PC-9 (cell line): ENCODE measurements around the gene DLGAP1. TPM values are rescaled to one million over a fixed set of nuclear protein-coding genes. Genes with fewer than 3 reads are reported as not detected.

Experiments
- BruUV-seq: library from RNA; stranded (reverse); fragments of 400-500 nt; replicated peaks from 2 replicates; lab custom pipeline; 2021; lab: Mats Ljungman, UMichigan
- CTCF ChIA-PET: fragments of 300-600 bp; sonication (Branson Sonifier 250); formaldehyde crosslinking; loops from one replicate; lab custom pipeline; 2022; ENCODE audit warnings: antibody characterized with exemption; lab: Charles Lee
- POLR2A ChIA-PET: fragments of 300-600 bp; sonication (Branson Sonifier 250); formaldehyde crosslinking; loops from one replicate; lab custom pipeline; 2022; ENCODE audit warnings: antibody characterized with exemption; ENCODE audit not compliant: unreplicated experiment; lab: Charles Lee
- DNase-seq, 2 experiments: peaks; one replicate each; pipeline versions ENCODE4 v3.0.0 to v3.0.0-alpha.2; 2015 to 2022; ENCODE audit warnings: mixed read lengths in 1 of 2
- H2AFZ ChIP-seq: fragments of 200-600 bp; sonication (generic); 2 replicates; pipeline ENCODE4 v1.8.1; 2017; ENCODE audit warnings: antibody characterized with exemption
- H3F3A ChIP-seq: fragments of 200-600 bp; sonication (generic); 2 replicates; pipeline ENCODE4 v1.8.1; 2017; ENCODE audit warnings: antibody characterized with exemption, mild to moderate bottlenecking, low read depth; ENCODE audit not compliant: insufficient read depth
- H3K27ac ChIP-seq: fragments of 200-600 bp; sonication (generic); 2 replicates; pipeline ENCODE4 v1.6.1; 2016; ENCODE audit warnings: mixed run types
- H3K27me3 ChIP-seq: fragments of 200-600 bp; sonication (generic); 2 replicates; pipeline ENCODE4 v1.6.1; 2016; ENCODE audit warnings: low read depth, mixed run types; ENCODE audit not compliant: insufficient read depth
- H3K36me3 ChIP-seq: fragments of 200-600 bp; sonication (generic); 2 replicates; pipeline ENCODE4 v1.6.1; 2016; ENCODE audit warnings: low read depth, mixed run types
- H3K4me1 ChIP-seq: fragments of 200-600 bp; sonication (generic); replicated peaks from 2 replicates; pipeline ENCODE4 v1.6.1; 2016; ENCODE audit warnings: mixed run types; ENCODE audit not compliant: insufficient read depth
- H3K4me2 ChIP-seq: fragments of 200-600 bp; sonication (generic); 2 replicates; pipeline ENCODE4 v1.6.1; 2017; ENCODE audit warnings: mixed run types
- H3K4me3 ChIP-seq: fragments of 200-600 bp; sonication (generic); 2 replicates; pipeline ENCODE4 v1.6.1; 2016; ENCODE audit warnings: mixed run types
- H3K79me2 ChIP-seq: fragments of 200-600 bp; sonication (generic); 2 replicates; pipeline ENCODE4 v1.6.1; 2017; ENCODE audit warnings: low read depth, mixed run types
- H3K9me2 ChIP-seq: fragments of 200-600 bp; sonication (generic); 2 replicates; pipeline ENCODE4 v1.8.1; 2017; ENCODE audit warnings: mild to moderate bottlenecking; ENCODE audit not compliant: insufficient read depth
- H3K9me3 ChIP-seq: fragments of 200-600 bp; sonication (generic); 2 replicates; pipeline ENCODE4 v1.8.1; 2016; ENCODE audit warnings: low read depth; ENCODE audit not compliant: insufficient read depth
- H4K20me1 ChIP-seq: fragments of 200-600 bp; sonication (generic); 2 replicates; pipeline ENCODE4 v1.8.1; 2017; ENCODE audit not compliant: insufficient read depth
- EZH2 ChIP-seq: fragments of 200-600 bp; sonication (generic); IDR thresholded peaks from 2 replicates; pipeline ENCODE4 v1.8.0; 2017; ENCODE audit warnings: antibody characterized with exemption, low read depth
- intact Hi-C: fragments of 100-400 bp; cut with micrococcal nuclease; formaldehyde crosslinking; loops from one replicate; pipeline ENCODE4 v1.10.0; 2022; ENCODE audit not compliant: unreplicated experiment
- total RNA-seq: library from RNA; stranded (reverse); gene quantifications from 2 replicates; pipeline ENCODE4 v1.2.3, GENCODE V29; 2021
- TF ChIP-seq, protein P1 (sequence below): fragments of 200-600 bp; sonication (generic); conservative IDR thresholded peaks from 2 replicates; pipeline ENCODE4 v1.6.1; 2017; ENCODE audit warnings: mixed run types, antibody characterized with exemption, mild to moderate bottlenecking, moderate library complexity

DLGAP1 gene
- total RNA-seq, 1 experiment from 2014 or later: not detected

DNA sequence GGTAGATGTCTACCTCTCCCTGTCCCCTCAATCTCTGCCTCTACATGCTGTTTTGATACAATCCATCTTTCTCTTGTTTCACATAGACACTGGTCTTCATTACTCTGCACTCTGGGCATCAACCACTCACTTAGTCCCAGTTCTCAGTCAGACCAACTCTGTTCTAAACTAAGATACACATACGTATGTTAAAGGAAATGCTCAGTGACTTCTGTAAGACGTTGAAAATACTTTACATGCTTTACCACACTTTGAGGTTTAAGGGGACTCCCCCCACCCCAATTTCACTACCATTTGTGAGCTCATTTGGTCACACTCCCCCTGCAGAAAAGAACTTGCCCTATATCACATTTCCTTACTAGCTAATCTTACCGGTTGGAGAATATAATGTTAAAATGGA lies 507.7 kb downstream of the DLGAP1 start:
- ChIA-PET POLR2A (no interaction called here), CTCF (interaction anchor here (0.6 kb wide), 1 partner anchor 1296 kb away, joined by 3 read pairs; no protein-coding TSS in a partner anchor)
- Histone ChIP-seq H3K4me1 (no peaks in the 10 kb centered on the region), H3K4me2 (no peak overlapping the region), H4K20me1 (no peaks in the 10 kb centered on the region), H3K9me2 (no peaks in the 10 kb centered on the region), H3K4me3 (no peak overlapping the region), H3K36me3 (no peaks in the 10 kb centered on the region), H2AFZ (no peak overlapping the region), H3K27me3 (no peaks in the 10 kb centered on the region), H3F3A (no peaks in the 10 kb centered on the region), H3K27ac (no peak overlapping the region), H3K9me3 (no peaks in the 10 kb centered on the region), H3K79me2 (no peaks in the 10 kb centered on the region)
- TF ChIP-seq, protein P1, sequence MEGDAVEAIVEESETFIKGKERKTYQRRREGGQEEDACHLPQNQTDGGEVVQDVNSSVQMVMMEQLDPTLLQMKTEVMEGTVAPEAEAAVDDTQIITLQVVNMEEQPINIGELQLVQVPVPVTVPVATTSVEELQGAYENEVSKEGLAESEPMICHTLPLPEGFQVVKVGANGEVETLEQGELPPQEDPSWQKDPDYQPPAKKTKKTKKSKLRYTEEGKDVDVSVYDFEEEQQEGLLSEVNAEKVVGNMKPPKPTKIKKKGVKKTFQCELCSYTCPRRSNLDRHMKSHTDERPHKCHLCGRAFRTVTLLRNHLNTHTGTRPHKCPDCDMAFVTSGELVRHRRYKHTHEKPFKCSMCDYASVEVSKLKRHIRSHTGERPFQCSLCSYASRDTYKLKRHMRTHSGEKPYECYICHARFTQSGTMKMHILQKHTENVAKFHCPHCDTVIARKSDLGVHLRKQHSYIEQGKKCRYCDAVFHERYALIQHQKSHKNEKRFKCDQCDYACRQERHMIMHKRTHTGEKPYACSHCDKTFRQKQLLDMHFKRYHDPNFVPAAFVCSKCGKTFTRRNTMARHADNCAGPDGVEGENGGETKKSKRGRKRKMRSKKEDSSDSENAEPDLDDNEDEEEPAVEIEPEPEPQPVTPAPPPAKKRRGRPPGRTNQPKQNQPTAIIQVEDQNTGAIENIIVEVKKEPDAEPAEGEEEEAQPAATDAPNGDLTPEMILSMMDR: no peak
- no peak for TF ChIP-seq EZH2
- intact Hi-C loops: no loop called here
- BruUV-seq: no TSS peak
- no peak for DNase-seq

DNA sequence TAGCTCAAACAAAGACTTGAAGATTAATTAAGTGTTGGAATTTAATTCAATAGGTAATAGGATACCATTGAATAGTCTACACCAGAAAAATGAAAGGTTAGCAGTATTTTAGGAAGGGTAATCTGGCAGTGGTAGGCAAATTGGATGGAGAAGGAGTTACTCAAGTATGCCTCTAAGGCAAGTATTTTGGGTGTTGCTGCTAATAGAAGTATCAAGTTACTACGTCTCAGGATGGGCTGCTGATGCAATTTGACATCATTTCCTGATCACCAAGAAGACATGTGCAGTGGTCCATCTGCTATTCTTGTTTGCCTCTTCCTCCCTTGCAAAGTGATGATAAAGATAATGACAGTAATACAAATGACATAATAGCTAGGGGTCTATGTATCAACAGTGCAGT lies 519.8 kb downstream of the DLGAP1 start:
- Histone ChIP-seq H3K27ac (no peak overlapping the region), H3K4me2 (no peak overlapping the region), H4K20me1 (no peaks in the 10 kb centered on the region), H3K27me3 (no peaks in the 10 kb centered on the region), H2AFZ (no peak overlapping the region), H3K9me2 (no peaks in the 10 kb centered on the region), H3K9me3 (no peaks in the 10 kb centered on the region), H3K4me1 (no peaks in the 10 kb centered on the region), H3K36me3 (no peaks in the 10 kb centered on the region), H3K4me3 (no peak overlapping the region), H3K79me2 (no peaks in the 10 kb centered on the region), H3F3A (no peaks in the 10 kb centered on the region)
- ChIA-PET CTCF (no interaction called here), POLR2A (interaction anchor here (0.7 kb wide), 1 partner anchor 140 kb away, joined by 4 read pairs; no protein-coding TSS in a partner anchor)
- DNase-seq: no peak
- intact Hi-C loops: no loop called here
- BruUV-seq: no TSS peak
- no peak for TF ChIP-seq EZH2
- TF ChIP-seq, protein P1: no peak

DNA sequence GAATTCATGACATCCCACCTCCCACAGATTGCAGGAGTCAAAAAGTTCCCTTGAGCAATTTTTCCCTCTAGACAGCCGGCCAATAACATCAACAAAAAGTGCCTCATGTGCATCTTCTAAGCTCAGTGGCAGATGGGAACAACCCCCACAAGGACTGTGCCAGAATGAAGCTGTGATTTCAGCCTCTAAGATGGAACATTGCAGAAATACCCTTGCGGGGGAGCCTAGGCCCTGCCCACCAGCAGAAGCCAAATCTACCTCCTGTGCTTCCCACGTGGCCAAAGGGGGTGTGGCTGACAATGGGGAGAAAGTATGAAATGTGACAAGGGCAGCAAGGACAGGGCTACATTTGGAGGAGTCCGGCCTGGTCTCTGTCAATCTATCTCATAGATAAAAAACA lies 522.8 kb downstream of the DLGAP1 start:
- ChIA-PET CTCF (no interaction called here), POLR2A (no interaction called here)
- no peak overlapping the region for H3K27ac ChIP-seq
- H3K27me3 ChIP-seq: no peaks in the 10 kb centered on the region
- no TSS peak for BruUV-seq
- DNase-seq: no peak
- no peaks in the 10 kb centered on the region for H3K9me3 ChIP-seq
- H4K20me1 ChIP-seq: no peaks in the 10 kb centered on the region
- no peak overlapping the region for H3K4me3 ChIP-seq
- no peaks in the 10 kb centered on the region for H3K4me1 ChIP-seq
- H3F3A ChIP-seq: no peaks in the 10 kb centered on the region
- H3K79me2 ChIP-seq: no peaks in the 10 kb centered on the region
- H3K36me3 ChIP-seq: no peaks in the 10 kb centered on the region
- no peak overlapping the region for H3K4me2 ChIP-seq
- H2AFZ ChIP-seq: no peak overlapping the region
- TF ChIP-seq, protein P1: no peak
- TF ChIP-seq EZH2: no peak
- H3K9me2 ChIP-seq: no peaks in the 10 kb centered on the region
- intact Hi-C loops: no loop called here
